Measurements from ENCODE around the gene SORCS2. TPM values are rescaled to one million over a fixed set of nuclear protein-coding genes. Genes with fewer than 3 reads are reported as not detected.

SORCS2 gene
- polyA plus RNA-seq, 3 donors, result 0.46 to 0.55 TPM; not detected in 1

- H3K36me3 ChIP-seq (replicated peaks in 1 of 2; ENCODE audit: control insufficient read depth in 1 of 2, insufficient read depth in 2 of 2, low read length in 2 of 2), result no peaks in the 10 kb centered on the region
- peaks cover 1 to 4% of the 10 kb centered on the region in 2 donors for H3K36me3 Mint-ChIP-seq
- intact Hi-C loops (cut with micrococcal nuclease), result no loop called here
- no peaks in the 10 kb centered on the region for H3K4me1 ChIP-seq (ENCODE audit: control insufficient read depth in 1 of 2, insufficient read depth in 2 of 2, low read length in 2 of 2)
- H3K27ac ChIP-seq (ENCODE audit: low read depth in 1 of 2, low read length in 2 of 2), result no peak overlapping the region
- H3K9me3 Mint-ChIP-seq, result peaks cover 26 to 58% (median 39%) of the 10 kb centered on the region in 7 donors
- 78% methylated on average over 8 of the region's 9 CpGs for WGBS (ENCODE audit: insufficient coverage)
- H3K27ac Mint-ChIP-seq, result no peak overlapping the region
- no peaks in the 10 kb centered on the region for H3K79me2 ChIP-seq (ENCODE audit: insufficient read depth, low read length)
- no peak overlapping the region for H3K4me3 ChIP-seq (replicated peaks in 1 of 3; ENCODE audit: low read depth in 2 of 3, low read length in 3 of 3)
- no peaks in the 10 kb centered on the region for H3K27me3 ChIP-seq (ENCODE audit: control insufficient read depth in 2 of 2, insufficient read depth in 2 of 2, low read length in 2 of 2)
- peaks cover 3 to 15% (median 9%) of the 10 kb centered on the region in 3 donors for H3K27me3 Mint-ChIP-seq (ENCODE audit: low read depth in 3 of 3)
- H3K9ac ChIP-seq (ENCODE audit: insufficient read depth, low read length, poor library complexity, severe bottlenecking), result no peak overlapping the region
- H3K4me3 Mint-ChIP-seq, result no peak overlapping the region
- H3K4me1 Mint-ChIP-seq, result no peaks in the 10 kb centered on the region
- H3K4me2 ChIP-seq (replicated peaks; ENCODE audit: extremely low read depth, low read length, poor library complexity, severe bottlenecking), result no peak overlapping the region
- TF ChIP-seq CTCF (IDR thresholded peaks at IDR 0.05), result no peak
- no peaks in the 10 kb centered on the region for H4K20me1 ChIP-seq (ENCODE audit: insufficient read depth, low read length)
- H3K9me3 ChIP-seq (replicated peaks in 1 of 2; ENCODE audit: control insufficient read depth in 1 of 2, insufficient read depth in 1 of 2, low read length in 2 of 2), result peaks cover 29 to 45% of the 10 kb centered on the region in 2 donors
- DNase-seq, result no peak
- no peak overlapping the region for H2AFZ ChIP-seq (ENCODE audit: insufficient read depth, low read depth, low read length, poor library complexity, severe bottlenecking)
Observed at GRCh38 chr4:7573576-7574091, 381.3 kb downstream of the SORCS2 start.

- Mint-ChIP-seq H3K4me1 (no peaks in the 10 kb centered on the region), H3K9me3 (peaks cover 32 to 64% (median 43%) of the 10 kb centered on the region in 7 donors), H3K27ac (no peak overlapping the region), H3K36me3 (peaks cover 1 to 6% of the 10 kb centered on the region in 2 donors), H3K27me3 (ENCODE audit: low read depth in 3 of 3) (peaks cover 3 to 15% (median 7%) of the 10 kb centered on the region in 3 donors), H3K4me3 (no peak overlapping the region)
- H3K79me2 ChIP-seq (ENCODE audit: insufficient read depth, low read length), result no peaks in the 10 kb centered on the region
- H3K27ac ChIP-seq (ENCODE audit: low read depth in 1 of 2, low read length in 2 of 2), result no peak overlapping the region
- no peak for DNase-seq
- no peaks in the 10 kb centered on the region for H3K27me3 ChIP-seq (ENCODE audit: control insufficient read depth in 2 of 2, insufficient read depth in 2 of 2, low read length in 2 of 2)
- intact Hi-C loops (cut with micrococcal nuclease), result no loop called here
- H3K4me2 ChIP-seq (replicated peaks; ENCODE audit: extremely low read depth, low read length, poor library complexity, severe bottlenecking), result no peak overlapping the region
- no peaks in the 10 kb centered on the region for H3K4me1 ChIP-seq (ENCODE audit: control insufficient read depth in 1 of 2, insufficient read depth in 2 of 2, low read length in 2 of 2)
- no peaks in the 10 kb centered on the region for H4K20me1 ChIP-seq (ENCODE audit: insufficient read depth, low read length)
- peaks cover 36 to 53% of the 10 kb centered on the region in 2 donors for H3K9me3 ChIP-seq (replicated peaks in 1 of 2; ENCODE audit: control insufficient read depth in 1 of 2, insufficient read depth in 1 of 2, low read length in 2 of 2)
- WGBS (ENCODE audit: insufficient coverage), result 74% methylated on average over 11 of the region's 11 CpGs
- H3K36me3 ChIP-seq (replicated peaks in 1 of 2; ENCODE audit: control insufficient read depth in 1 of 2, insufficient read depth in 2 of 2, low read length in 2 of 2), result no peaks in the 10 kb centered on the region
- no peak overlapping the region for H3K9ac ChIP-seq (ENCODE audit: insufficient read depth, low read length, poor library complexity, severe bottlenecking)
- no peak for TF ChIP-seq CTCF (IDR thresholded peaks at IDR 0.05)
- H3K4me3 ChIP-seq (replicated peaks in 1 of 3; ENCODE audit: low read depth in 2 of 3, low read length in 3 of 3), result no peak overlapping the region
- H2AFZ ChIP-seq (ENCODE audit: insufficient read depth, low read depth, low read length, poor library complexity, severe bottlenecking), result no peak overlapping the region
Observed at GRCh38 chr4:7574287-7575014, 382.1 kb downstream of the SORCS2 start.

Data from CD14-positive monocyte (primary cell).